D341Med (cell line): ENCODE data around the gene RNLS.
A peak's percentile ranks its signal among the peaks of the same experiment; 100 is the strongest.

ENCODE experiments used
- DNase-seq: peaks from one replicate; pipeline ENCODE4 v3.0.0; 2012; ENCODE audit warnings: low spot score

Gene RNLS

GRCh38 chr10:88582806-88583583 lies at the start of gene RNLS:
Gene RNLS (minus strand): TSS chr10:88583318.
- DNase-seq: peak; percentile 2

GRCh38 chr10:88624840-88625239 lies 41.7 kb upstream of the RNLS start:
- DNase-seq: no peak

GRCh38 chr10:88623835-88624234 lies 40.7 kb upstream of the RNLS start:
- DNase-seq: no peak

- DNase-seq: no peak
These were observed 37.3 kb upstream of the RNLS start for GRCh38 chr10:88620441-88620840.

GRCh38 chr10:88618496-88618895 lies 35.4 kb upstream of the RNLS start:
- DNase-seq: no peak

- DNase-seq: no peak
These were observed 34.7 kb upstream of the RNLS start for GRCh38 chr10:88617772-88618300.

GRCh38 chr10:88616250-88616977 lies 33.3 kb upstream of the RNLS start:
- no peak for DNase-seq

GRCh38 chr10:88608780-88609179 lies 25.7 kb upstream of the RNLS start:
- no peak for DNase-seq

GRCh38 chr10:88608052-88608732 lies 25.1 kb upstream of the RNLS start:
- no peak for DNase-seq

GRCh38 chr10:88598055-88598454 lies 14.9 kb upstream of the RNLS start:
- no peak for DNase-seq

GRCh38 chr10:88594482-88594881 lies 11.4 kb upstream of the RNLS start:
- no peak for DNase-seq

GRCh38 chr10:88592906-88593305 lies 9.8 kb upstream of the RNLS start:
- no peak for DNase-seq

GRCh38 chr10:88592381-88592780 lies 9.3 kb upstream of the RNLS start:
- no peak for DNase-seq

- no peak for DNase-seq
These were observed 3.3 kb upstream of the RNLS start, which contains the start of gene LIPJ for GRCh38 chr10:88586462-88586861. Gene LIPJ (plus strand): TSS chr10:88586762. CDS start chr10:88590688, 3,926 bp downstream.

GRCh38 chr10:88583584-88583957 lies 453 bp upstream of the RNLS start:
- DNase-seq: no peak

- DNase-seq: no peak
These were observed 710 bp downstream of the RNLS start for GRCh38 chr10:88582411-88582805.

- no peak for DNase-seq
These were observed 18.0 kb downstream of the RNLS start for GRCh38 chr10:88565072-88565471.

- DNase-seq: no peak
These were observed 21.0 kb downstream of the RNLS start for GRCh38 chr10:88562152-88562551.

- DNase-seq: no peak
These were observed 25.5 kb downstream of the RNLS start for GRCh38 chr10:88557658-88558057.

GRCh38 chr10:88557256-88557655 lies 25.9 kb downstream of the RNLS start:
- no peak for DNase-seq

GRCh38 chr10:88555190-88555908 lies 27.8 kb downstream of the RNLS start:
- no peak for DNase-seq
